GM21390 (cell line): ENCODE measurements around the gene RHO.

ENCODE experiments used
- ATAC-seq: cut with Tn5 transposase; IDR thresholded peaks from one replicate; pipeline ENCODE4 v1.9.1; 2021; ENCODE audit not compliant: unreplicated experiment

RHO gene

GRCh38 chr3:129519896-129520715 is 8.3 kb upstream of the RHO start:
- no peak for ATAC-seq

- ATAC-seq = no peak
Observed at GRCh38 chr3:129520960-129521359, 7.5 kb upstream of the RHO start.

GRCh38 chr3:129521611-129522010 is 6.8 kb upstream of the RHO start:
- no peak for ATAC-seq

- ATAC-seq = no peak
Observed at GRCh38 chr3:129522953-129523352, 5.5 kb upstream of the RHO start.

- no peak for ATAC-seq
Observed at GRCh38 chr3:129524081-129524480, 4.4 kb upstream of the RHO start.

- ATAC-seq = no peak
Observed at GRCh38 chr3:129525341-129525968, 3.0 kb upstream of the RHO start.

GRCh38 chr3:129526121-129526900 is 2.1 kb upstream of the RHO start:
- peak; percentile 93 for ATAC-seq

- no peak for ATAC-seq
Observed at GRCh38 chr3:129527262-129527661, 1.2 kb upstream of the RHO start.

- ATAC-seq = no peak
Observed at GRCh38 chr3:129529436-129530210, 1.2 kb downstream of the RHO start.

- no peak for ATAC-seq
Observed at GRCh38 chr3:129530251-129530791, 1.9 kb downstream of the RHO start.

- ATAC-seq = no peak
Observed at GRCh38 chr3:129530821-129531220, 2.4 kb downstream of the RHO start.

GRCh38 chr3:129531699-129532098 is 3.3 kb downstream of the RHO start:
- no peak for ATAC-seq

GRCh38 chr3:129532261-129532660 is 3.8 kb downstream of the RHO start:
- no peak for ATAC-seq

GRCh38 chr3:129533406-129533805 is 5.0 kb downstream of the RHO start:
- ATAC-seq = no peak

- no peak for ATAC-seq
Observed at GRCh38 chr3:129534428-129535027, 6.1 kb downstream of the RHO start.

- no peak for ATAC-seq
Observed at GRCh38 chr3:129535075-129535474, 6.6 kb downstream of the RHO start.

GRCh38 chr3:129536374-129536667 is 7.9 kb downstream of the RHO start:
- no peak for ATAC-seq

GRCh38 chr3:129536804-129537203 is 8.4 kb downstream of the RHO start:
- ATAC-seq = no peak

GRCh38 chr3:129539206-129539605 is 10.8 kb downstream of the RHO start:
- no peak for ATAC-seq

GRCh38 chr3:129540776-129541516 is 12.5 kb downstream of the RHO start:
- ATAC-seq = no peak
